NCI-H1417 treated with DMSO at 0.1 percent for 48 hours (cell line): ENCODE data around the gene FAM83D.
"Not testable (repeated sequence)": the region's sequence is repeated elsewhere in the genome, so short reads cannot be mapped to it uniquely, and the experiment has no call there.

Source experiments
- DNase-seq: peaks from one replicate; lab custom pipeline; 2025; lab: John Stamatoyannopoulos, UW

Gene FAM83D

GRCh38 chr20:38963745-38964144 lies 37.5 kb downstream of the FAM83D start:
- DNase-seq = no peak

GRCh38 chr20:38965264-38965663 lies 39.0 kb downstream of the FAM83D start:
- DNase-seq = no peak

GRCh38 chr20:38968090-38968489 lies 41.9 kb downstream of the FAM83D start:
- DNase-seq = no peak

- DNase-seq = no peak
Observed at GRCh38 chr20:38969708-38970107, 43.5 kb downstream of the FAM83D start.

- no peak for DNase-seq
Observed at GRCh38 chr20:38970302-38970701, 44.1 kb downstream of the FAM83D start.

- no peak for DNase-seq
Observed at GRCh38 chr20:38973107-38973506, 46.9 kb downstream of the FAM83D start.

GRCh38 chr20:38973645-38974044 lies 47.4 kb downstream of the FAM83D start:
- no peak for DNase-seq

- no peak for DNase-seq
Observed at GRCh38 chr20:38975539-38976120, 49.4 kb downstream of the FAM83D start.

- no peak for DNase-seq
Observed at GRCh38 chr20:38979434-38979833, 53.2 kb downstream of the FAM83D start.

- DNase-seq = no peak
Observed at GRCh38 chr20:38979842-38980241, 53.6 kb downstream of the FAM83D start.

GRCh38 chr20:38982291-38982690 lies 56.1 kb downstream of the FAM83D start:
- DNase-seq = no peak

- DNase-seq = no peak
Observed at GRCh38 chr20:38985060-38985459, 58.8 kb downstream of the FAM83D start.

GRCh38 chr20:38985603-38986170 lies 59.5 kb downstream of the FAM83D start:
- DNase-seq = no peak

- no peak for DNase-seq
Observed at GRCh38 chr20:38986663-38987062, 60.4 kb downstream of the FAM83D start.

GRCh38 chr20:38987777-38988176 lies 61.6 kb downstream of the FAM83D start:
- no peak for DNase-seq

GRCh38 chr20:38990728-38991127 lies 64.5 kb downstream of the FAM83D start:
- no peak for DNase-seq

GRCh38 chr20:38991814-38992704 lies 65.8 kb downstream of the FAM83D start:
- no peak for DNase-seq

- no peak for DNase-seq
Observed at GRCh38 chr20:38995536-38996044, 69.4 kb downstream of the FAM83D start.

GRCh38 chr20:38996866-38997265 lies 70.6 kb downstream of the FAM83D start:
- DNase-seq = not testable (repeated sequence)

- DNase-seq = no peak
Observed at GRCh38 chr20:38997622-38998021, 71.4 kb downstream of the FAM83D start.

- no peak for DNase-seq
Observed at GRCh38 chr20:38999217-38999616, 73.0 kb downstream of the FAM83D start.

GRCh38 chr20:38999965-39000910 lies 74.0 kb downstream of the FAM83D start:
- DNase-seq = no peak
